Stimulated activated CD4-positive, alpha-beta T cell treated with anti-CD3 and anti-CD28 coated beads, TNF-alpha, amount 100 ng/mL, for 48 hours (primary cell): Measurements from ENCODE around the gene ZW10.

Experiments used
- DNase-seq, 3 donors: peaks; one replicate each; pipeline ENCODE4 v3.0.0-alpha.2; 2020; ENCODE audit warnings: low read depth in 3 of 3

The ZW10 gene

GRCh38 chr11:113698515-113698914 lies 75.0 kb downstream of the ZW10 start:
- no peak for DNase-seq

GRCh38 chr11:113697756-113698407 lies 75.6 kb downstream of the ZW10 start:
- no peak for DNase-seq

DNA sequence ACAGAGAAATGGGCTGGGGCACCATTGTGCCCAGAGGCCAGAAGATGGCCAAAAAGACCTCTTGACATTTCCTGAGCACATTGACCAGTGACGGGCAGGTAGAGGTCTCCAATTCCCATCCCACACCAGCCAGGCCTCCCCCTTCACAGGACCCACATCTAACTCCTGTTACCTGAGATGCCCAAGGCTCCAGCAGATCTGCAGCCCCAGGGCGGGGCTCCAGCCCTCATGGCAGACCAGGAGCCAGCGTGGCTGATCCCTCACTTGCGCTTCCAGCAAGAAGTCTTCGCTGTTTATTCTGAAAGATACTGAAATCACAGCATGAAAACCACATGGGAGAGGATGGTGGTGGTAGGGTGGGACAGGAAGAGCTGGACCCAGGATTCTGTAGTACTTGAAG lies 76.4 kb downstream of the ZW10 start:
- no peak for DNase-seq

GRCh38 chr11:113695207-113695606 lies 78.3 kb downstream of the ZW10 start:
- no peak for DNase-seq

GRCh38 chr11:113694390-113694789 lies 79.1 kb downstream of the ZW10 start:
- no peak for DNase-seq

GRCh38 chr11:113693030-113693429 lies 80.5 kb downstream of the ZW10 start:
- DNase-seq, result no peak

DNA sequence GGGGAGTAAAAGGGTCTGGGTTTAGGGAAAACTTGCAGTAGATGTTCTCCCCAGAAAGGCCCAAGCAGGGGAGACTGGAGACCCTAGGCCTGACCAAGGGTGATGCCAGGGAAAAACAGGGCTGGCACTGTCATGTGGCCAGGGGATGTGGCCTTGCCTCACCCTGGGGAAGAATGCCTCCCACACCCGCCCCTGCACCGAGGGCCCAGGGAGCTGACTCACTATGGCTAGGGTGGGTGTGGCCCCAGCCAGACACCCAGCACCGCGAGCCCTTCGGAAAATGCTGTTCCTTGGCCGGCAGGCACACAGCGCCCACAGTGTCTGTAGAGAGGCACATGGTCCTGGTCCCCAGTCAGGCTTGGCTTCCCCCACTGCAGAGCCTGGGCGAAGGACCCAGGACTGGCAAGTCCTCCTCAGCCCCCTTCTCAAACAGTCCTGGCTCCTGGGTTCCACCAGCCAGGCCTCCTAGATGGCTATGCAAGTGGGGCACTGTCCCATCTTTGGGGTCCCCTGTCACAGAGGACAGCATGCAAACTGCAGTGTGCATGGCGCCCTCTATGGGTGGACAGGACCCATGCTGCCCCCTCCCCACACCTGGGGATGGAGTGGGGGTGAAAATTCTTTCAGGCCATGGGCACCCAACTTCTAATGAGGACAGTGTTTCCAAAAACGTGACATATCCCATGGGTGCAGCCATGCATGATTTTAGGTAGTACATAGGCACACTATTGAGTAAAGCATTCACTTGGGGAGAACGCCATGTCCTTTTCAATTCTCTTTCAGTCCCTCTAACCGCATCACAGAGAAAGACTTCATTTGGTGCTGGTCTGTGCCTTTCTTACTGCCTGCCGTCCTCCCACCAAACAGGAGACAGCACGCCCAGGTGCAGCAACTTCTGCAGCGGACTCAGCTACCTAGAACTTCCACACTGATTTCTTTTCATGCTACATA lies 82.6 kb downstream of the ZW10 start:
- peak in 1 of 3 donors; percentile 29 for DNase-seq

DNA sequence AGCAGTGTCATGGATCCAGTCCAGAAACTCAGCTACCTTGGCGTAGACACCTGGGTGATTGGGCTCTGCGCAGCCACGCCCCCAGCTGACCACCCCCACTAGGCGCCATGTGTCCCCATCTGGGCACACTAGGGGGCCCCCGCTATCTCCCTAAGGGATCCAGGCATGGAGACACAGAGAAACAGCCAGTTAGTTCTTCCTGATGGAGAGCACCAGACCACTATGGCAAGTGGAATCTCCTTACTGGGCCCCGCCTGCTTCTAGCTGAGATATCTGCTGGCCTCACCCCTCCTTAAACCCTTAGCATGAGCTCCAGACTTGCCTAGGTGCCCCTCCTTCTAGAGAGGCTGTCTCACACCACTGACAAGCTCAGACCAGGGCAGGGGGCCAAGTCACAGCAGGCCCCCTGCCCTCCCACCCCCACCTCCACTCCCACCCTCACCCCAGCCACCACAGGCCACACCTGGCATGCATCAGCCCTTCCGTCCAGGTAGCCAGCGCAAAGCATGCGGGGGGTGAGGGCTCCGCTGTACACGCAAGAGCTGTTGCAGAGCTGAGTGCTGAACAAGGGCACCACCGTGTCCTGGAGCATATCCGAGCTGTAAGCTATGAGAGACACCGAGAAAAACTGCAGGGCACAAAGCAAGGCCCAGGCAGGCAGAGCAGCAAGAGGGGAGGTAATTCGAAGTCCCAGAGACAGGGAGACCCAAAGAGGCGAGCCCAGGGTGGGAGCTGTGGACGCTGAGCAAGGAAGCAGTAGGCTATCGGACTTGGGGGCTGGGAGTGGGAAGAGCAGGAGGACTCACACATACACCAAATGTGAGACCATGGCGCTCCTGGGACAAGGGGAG lies 83.5 kb downstream of the ZW10 start:
- no peak for DNase-seq

- no peak for DNase-seq
Measured at GRCh38 chr11:113685654-113686359, 87.7 kb downstream of the ZW10 start.

DNA sequence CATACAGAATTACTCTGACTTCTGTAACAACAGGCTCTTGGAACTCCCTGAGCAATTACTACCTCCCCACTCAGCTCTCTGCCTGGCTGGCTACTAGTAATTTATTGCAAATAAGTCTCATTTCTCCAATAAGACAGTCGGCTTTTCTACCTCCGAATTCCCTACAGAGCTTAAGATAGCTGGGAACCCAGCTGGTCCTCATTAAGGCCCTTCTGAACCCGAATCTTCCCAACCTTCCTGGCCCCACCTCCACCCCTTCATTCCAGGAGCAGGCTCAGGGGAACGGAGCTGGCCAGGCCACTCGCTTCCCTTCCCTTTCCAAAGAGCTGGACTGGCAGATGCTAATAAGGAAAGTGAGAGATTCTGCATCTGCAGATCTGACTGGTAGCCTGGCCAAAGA lies 89.0 kb downstream of the ZW10 start:
- DNase-seq, result no peak

DNA sequence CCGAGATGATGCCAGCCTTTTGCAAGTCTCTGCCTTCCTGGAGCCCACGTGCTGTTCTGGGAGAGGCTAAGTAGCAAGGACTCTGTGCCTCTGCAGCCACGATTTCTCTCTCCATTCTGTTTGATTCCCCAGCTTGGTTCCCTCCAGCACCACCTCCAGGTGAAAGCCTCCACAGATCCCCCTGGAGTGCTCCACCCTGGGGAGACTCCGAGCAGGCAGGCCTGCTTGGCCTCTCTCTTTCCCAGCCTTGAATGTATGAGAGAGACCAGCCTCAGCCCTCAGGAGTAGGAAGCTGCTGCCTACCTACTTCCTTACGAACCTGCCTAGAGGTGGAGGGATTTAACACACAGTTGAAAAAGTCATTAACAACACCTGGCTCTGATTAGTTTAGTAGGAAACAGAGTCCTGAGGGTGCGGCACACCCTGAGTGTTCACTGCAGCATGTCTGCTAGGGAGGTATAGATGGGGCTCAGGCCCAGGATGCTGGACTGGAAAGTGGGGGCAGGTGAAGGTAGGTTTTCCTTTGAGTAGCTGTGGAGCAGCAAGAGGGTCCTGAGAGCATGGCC lies 89.9 kb downstream of the ZW10 start:
- no peak for DNase-seq
